A549 (cell line): Measurements from ENCODE around the gene FHIT. TPM values are rescaled to one million over a fixed set of nuclear protein-coding genes. Genes with fewer than 3 reads are reported as not detected.

Experiments
- ATAC-seq, 2 experiments: fragments of 200-7000 bp in 1 of 2; fragments of >200 bp in 1 of 2; cut with Nextera tagmentation in 1 of 2; cut with Tn5 transposase in 1 of 2; 3 replicates each; pipeline versions ENCODE4 v1.8.0 to v1.9.1; 2018 to 2020; ENCODE audit warnings: mild to moderate bottlenecking in 1 of 2, moderate library complexity in 1 of 2
- CTCF ChIA-PET: fragments of 300-600 bp; sonication (Branson Sonifier 250); formaldehyde crosslinking; extraction: SDS; loops from one replicate; lab custom pipeline; 2021; ENCODE audit warnings: antibody characterized with exemption, inconsistent platforms; lab: Yijun Ruan, JAX
- POLR2A ChIA-PET: fragments of 350-600 bp; formaldehyde crosslinking; extraction: SDS; loops from one replicate; lab custom pipeline; 2021; ENCODE audit warnings: antibody characterized with exemption, inconsistent platforms; lab: Yijun Ruan, JAX
- DNase-seq, 2 experiments: peaks; one replicate each; pipeline versions ENCODE4 v3.0.0 to v3.0.0-alpha.2; 2011 to 2016; ENCODE audit warnings: low read depth in 1 of 2, low spot score in 1 of 2
- FAIRE-seq: peaks from 2 replicates; lab custom pipeline; 2011; peaks lifted over from hg19 to GRCh38; lab: Jason Lieb, UNC
- H3K27ac ChIP-seq, 2 experiments: fragments of >200 bp; sonication (Bioruptor Twin); formaldehyde crosslinking; 3 replicates each; pipeline ENCODE4 v1.5.1; 2016 to 2017
- H3K4me1 ChIP-seq: fragments of >200 bp; sonication (Bioruptor Twin); formaldehyde crosslinking; 3 replicates; pipeline ENCODE4 v1.6.1; 2016
- H3K4me2 ChIP-seq: fragments of >200 bp; sonication (Bioruptor Twin); formaldehyde crosslinking; 3 replicates; pipeline ENCODE4 v1.6.1; 2016
- H3K4me3 ChIP-seq: fragments of >200 bp; sonication (Bioruptor Twin); formaldehyde crosslinking; 3 replicates; pipeline ENCODE4 v1.5.1; 2016
- H3K9me3 ChIP-seq: fragments of >200 bp; sonication (Bioruptor Twin); formaldehyde crosslinking; 3 replicates; pipeline ENCODE4 v1.6.1; 2016
- CBX2 ChIP-seq: fragments of 200-600 bp; sonication (generic); IDR thresholded peaks from 2 replicates; pipeline ENCODE4 v1.6.1; 2016; ENCODE audit warnings: low read depth, mild to moderate bottlenecking, borderline replicate concordance
- CEBPB ChIP-seq, 2 experiments: fragments of >200 bp in 1 of 2; sonication (Bioruptor Twin) in 1 of 2; formaldehyde crosslinking in 1 of 2; IDR thresholded peaks; 2 replicates each; pipeline ENCODE4 v1.6.1; 2012 to 2016
- CHD2 ChIP-seq: fragments of 150-350 bp; IDR thresholded peaks from 2 replicates; pipeline ENCODE4 v1.6.1; 2014; ENCODE audit warnings: low read length; ENCODE audit not compliant: partially characterized antibody
- EP300 ChIP-seq, 2 experiments: fragments of >200 bp; sonication (Bioruptor Twin); formaldehyde crosslinking; IDR thresholded peaks; 2 replicates in 1 of 2; 3 replicates in 1 of 2; pipeline ENCODE4 v1.6.1; 2016 to 2017
- FOXS1 ChIP-seq: fragments of 250-450 bp; sonication (Bioruptor Pico); IDR thresholded peaks from 2 replicates; pipeline ENCODE4 v1.5.0; 2020; ENCODE audit warnings: mild to moderate bottlenecking, moderate library complexity
- HEYL ChIP-seq: fragments of 250-450 bp; sonication (Bioruptor Pico); IDR thresholded peaks from 2 replicates; pipeline ENCODE4 v1.8.0; 2021; ENCODE audit warnings: mild to moderate bottlenecking, moderate library complexity
- HOXB5 ChIP-seq: fragments of 250-450 bp; sonication (Bioruptor Pico); IDR thresholded peaks from 2 replicates; pipeline ENCODE4 v1.5.0; 2020; ENCODE audit warnings: mild to moderate bottlenecking, moderate library complexity
- JUN ChIP-seq, 2 experiments: fragments of >200 bp; sonication (Bioruptor Twin); formaldehyde crosslinking; IDR thresholded peaks; 2 replicates in 1 of 2; 3 replicates in 1 of 2; pipeline ENCODE4 v1.6.1; 2016 to 2017
- JUNB ChIP-seq: fragments of >200 bp; sonication (Bioruptor Twin); formaldehyde crosslinking; IDR thresholded peaks from 2 replicates; pipeline ENCODE4 v1.6.1; 2016
- KDM1A ChIP-seq: fragments of 200-600 bp; sonication (generic); IDR thresholded peaks from 2 replicates; pipeline ENCODE4 v1.6.1; 2016; ENCODE audit warnings: low read depth, mild to moderate bottlenecking
- KDM5A ChIP-seq: fragments of 200-600 bp; sonication (generic); IDR thresholded peaks from 2 replicates; pipeline ENCODE4 v1.6.1; 2016; ENCODE audit warnings: antibody characterized with exemption, mild to moderate bottlenecking
- PHF8 ChIP-seq: fragments of 200-600 bp; sonication (generic); IDR thresholded peaks from 2 replicates; pipeline ENCODE4 v1.6.1; 2016; ENCODE audit warnings: low read depth, mild to moderate bottlenecking, antibody characterized with exemption, moderate library complexity, borderline replicate concordance
- POLR2AphosphoS2 ChIP-seq: conservative IDR thresholded peaks from 2 replicates; pipeline ENCODE4 v1.6.1; 2012; ENCODE audit warnings: low read length, improper control_type of control experiment, inconsistent platforms
- RAD21 ChIP-seq, 2 experiments: fragments of >200 bp in 1 of 2; sonication (Bioruptor Twin) in 1 of 2; formaldehyde crosslinking in 1 of 2; IDR thresholded peaks in 1 of 2; conservative IDR thresholded peaks in 1 of 2; 2 replicates in 1 of 2; 3 replicates in 1 of 2; pipeline ENCODE4 v1.6.1; 2012 to 2018; ENCODE audit warnings: inconsistent platforms in 1 of 2
- ZC3H11A ChIP-seq: fragments of 450-650 bp; IDR thresholded peaks from 2 replicates; pipeline ENCODE4 v1.6.1; 2014; ENCODE audit warnings: antibody characterized with exemption, mild to moderate bottlenecking
- ZNF302 ChIP-seq: fragments of 250-450 bp; sonication (Bioruptor Pico); IDR thresholded peaks from 2 replicates; pipeline ENCODE4 v1.9.0; 2021; ENCODE audit warnings: inconsistent platforms, mild to moderate bottlenecking, moderate library complexity
- WGBS: methylation state at CpG from one replicate; pipeline ENCODE4 v1.1.6; 2017; ENCODE audit errors: missing lambda C conversion rate; 5-methylcytosine and 5-hydroxymethylcytosine counted together
- polyA plus RNA-seq, 4 experiments: library from polyadenylated mRNA; depleted of rRNA in 3 of 4; stranded (reverse); fragments of >200 nt; fragmentation: RNase III in 1 of 4; extraction: RNeasy Plus Mini Kit Qiagen cat#74134 plus additional on column Dnase treatment in 1 of 4; gene quantifications; 2 replicates in 3 of 4; 3 replicates in 1 of 4; pipeline ENCODE4 v1.2.3, GENCODE V29; 2011 to 2017
- TF ChIP-seq, protein P1 (sequence below): IDR thresholded peaks from 2 replicates; pipeline ENCODE4 v1.6.1; 2012
- TF ChIP-seq, protein P2 (sequence below): fragments of 150-350 bp; IDR thresholded peaks from 2 replicates; pipeline ENCODE4 v1.6.1; 2014; ENCODE audit warnings: low read depth, mild to moderate bottlenecking, low read length
- TF ChIP-seq, protein P3 (sequence below): fragments of 450-650 bp; IDR thresholded peaks from 2 replicates; pipeline ENCODE4 v1.6.1; 2014; ENCODE audit warnings: antibody characterized with exemption
- TF ChIP-seq, protein P4 (sequence below): fragments of 200-600 bp; sonication (generic); IDR thresholded peaks from 2 replicates; pipeline ENCODE4 v1.6.1; 2016; ENCODE audit warnings: antibody characterized with exemption, mild to moderate bottlenecking, moderate library complexity

The FHIT gene
- polyA plus RNA-seq, 2 of the 4 experiments (the other 2 are of a cell fraction): 0.76 to 0.92 TPM

DNA sequence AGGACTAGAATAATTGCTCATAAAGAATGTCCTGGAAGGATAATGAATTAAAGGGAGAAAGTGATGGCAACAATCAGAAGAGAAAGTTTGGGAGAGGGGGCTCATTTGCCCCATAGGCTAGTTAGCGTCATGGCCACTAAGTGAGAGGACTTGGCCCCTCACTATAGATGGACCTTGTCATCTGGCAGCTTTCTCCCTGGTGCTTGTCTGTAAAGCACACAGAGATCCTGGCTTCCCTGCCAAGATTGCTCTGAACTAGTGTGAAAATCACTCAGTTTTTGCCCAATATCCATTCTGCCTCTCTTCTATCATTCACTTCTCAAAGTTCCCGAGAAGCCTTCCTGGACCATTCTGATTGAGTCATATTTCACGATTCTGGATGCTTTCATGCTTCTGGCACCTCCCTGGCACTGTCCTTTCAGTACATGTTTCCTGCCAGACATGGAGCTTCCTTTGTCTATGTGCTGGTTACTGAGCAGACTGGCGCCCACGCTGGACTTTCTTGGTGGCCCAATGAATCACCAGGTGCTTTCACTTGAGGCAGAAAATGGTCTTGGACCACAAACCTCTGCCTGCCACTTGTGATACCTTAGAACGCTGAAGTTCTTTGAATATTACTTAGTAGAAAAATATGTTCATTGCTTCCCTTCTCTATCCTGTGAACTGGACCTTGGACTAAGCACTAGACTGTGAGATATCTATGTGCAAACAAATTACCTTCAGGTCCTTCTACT lies 1491.8 kb downstream of the FHIT start:
- no peaks in the 10 kb centered on the region for H3K4me1 ChIP-seq
- ChIA-PET CTCF (no interaction called here), POLR2A (no interaction called here)
- H3K4me2 ChIP-seq: no peak overlapping the region
- no peak for ATAC-seq
- no peak for FAIRE-seq
- H3K9me3 ChIP-seq: no peaks in the 10 kb centered on the region
- no peak for TF ChIP-seq JUNB
- TF ChIP-seq RAD21 (conservative IDR thresholded peaks at IDR 0.05 in 1 of 2, IDR thresholded peaks at IDR 0.05 in 1 of 2): no peak
- TF ChIP-seq CBX2: no peak
- no peak overlapping the region for H3K4me3 ChIP-seq
- WGBS: 26% methylated on average over 6 of the region's 6 CpGs
- H3K27ac ChIP-seq: no peak overlapping the region
- no peak for DNase-seq

DNA sequence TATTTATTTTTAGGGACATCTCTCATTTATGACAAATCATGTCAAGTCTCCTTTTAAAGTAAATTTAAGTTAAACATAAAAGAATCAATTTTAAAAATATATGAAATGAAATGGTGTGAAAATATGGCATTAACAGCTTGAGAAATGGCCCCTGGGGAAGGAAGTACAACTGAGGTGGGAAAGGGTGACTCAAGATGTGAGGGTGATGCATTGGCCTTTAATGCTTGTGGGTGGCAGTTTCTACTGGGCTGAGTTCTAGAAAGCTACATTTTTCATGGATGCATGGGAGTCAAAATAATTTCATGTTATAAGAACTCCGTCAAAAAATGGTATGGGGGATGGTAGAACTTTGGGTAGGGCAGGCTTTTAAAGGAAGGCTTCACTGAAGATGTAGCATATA lies 1492.6 kb downstream of the FHIT start:
- ChIA-PET CTCF (no interaction called here), POLR2A (interaction anchor here (1.1 kb wide), 1 partner anchor 13 kb away, joined by 3 read pairs; no protein-coding TSS in a partner anchor)
- no peak for TF ChIP-seq PHF8
- TF ChIP-seq POLR2AphosphoS2: no peak
- TF ChIP-seq KDM1A: no peak
- TF ChIP-seq ZC3H11A: no peak
- no peak for TF ChIP-seq KDM5A
- TF ChIP-seq HOXB5 (CRISPR knock-in tag): no peak
- TF ChIP-seq, protein P1, sequence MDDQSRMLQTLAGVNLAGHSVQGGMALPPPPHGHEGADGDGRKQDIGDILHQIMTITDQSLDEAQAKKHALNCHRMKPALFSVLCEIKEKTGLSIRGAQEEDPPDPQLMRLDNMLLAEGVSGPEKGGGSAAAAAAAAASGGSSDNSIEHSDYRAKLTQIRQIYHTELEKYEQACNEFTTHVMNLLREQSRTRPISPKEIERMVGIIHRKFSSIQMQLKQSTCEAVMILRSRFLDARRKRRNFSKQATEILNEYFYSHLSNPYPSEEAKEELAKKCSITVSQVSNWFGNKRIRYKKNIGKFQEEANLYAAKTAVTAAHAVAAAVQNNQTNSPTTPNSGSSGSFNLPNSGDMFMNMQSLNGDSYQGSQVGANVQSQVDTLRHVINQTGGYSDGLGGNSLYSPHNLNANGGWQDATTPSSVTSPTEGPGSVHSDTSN: no peak
- no peak for TF ChIP-seq FOXS1 (CRISPR knock-in tag)
- TF ChIP-seq EP300 (IDR thresholded peaks at IDR 0.05): no peak
- TF ChIP-seq HEYL (CRISPR knock-in tag): no peak
- TF ChIP-seq, protein P2, sequence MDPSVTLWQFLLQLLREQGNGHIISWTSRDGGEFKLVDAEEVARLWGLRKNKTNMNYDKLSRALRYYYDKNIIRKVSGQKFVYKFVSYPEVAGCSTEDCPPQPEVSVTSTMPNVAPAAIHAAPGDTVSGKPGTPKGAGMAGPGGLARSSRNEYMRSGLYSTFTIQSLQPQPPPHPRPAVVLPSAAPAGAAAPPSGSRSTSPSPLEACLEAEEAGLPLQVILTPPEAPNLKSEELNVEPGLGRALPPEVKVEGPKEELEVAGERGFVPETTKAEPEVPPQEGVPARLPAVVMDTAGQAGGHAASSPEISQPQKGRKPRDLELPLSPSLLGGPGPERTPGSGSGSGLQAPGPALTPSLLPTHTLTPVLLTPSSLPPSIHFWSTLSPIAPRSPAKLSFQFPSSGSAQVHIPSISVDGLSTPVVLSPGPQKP: no peak
- no peak for TF ChIP-seq JUN (IDR thresholded peaks at IDR 0.05)
- no peak for TF ChIP-seq CHD2
- TF ChIP-seq, protein P3, sequence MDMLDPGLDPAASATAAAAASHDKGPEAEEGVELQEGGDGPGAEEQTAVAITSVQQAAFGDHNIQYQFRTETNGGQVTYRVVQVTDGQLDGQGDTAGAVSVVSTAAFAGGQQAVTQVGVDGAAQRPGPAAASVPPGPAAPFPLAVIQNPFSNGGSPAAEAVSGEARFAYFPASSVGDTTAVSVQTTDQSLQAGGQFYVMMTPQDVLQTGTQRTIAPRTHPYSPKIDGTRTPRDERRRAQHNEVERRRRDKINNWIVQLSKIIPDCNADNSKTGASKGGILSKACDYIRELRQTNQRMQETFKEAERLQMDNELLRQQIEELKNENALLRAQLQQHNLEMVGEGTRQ: no peak
- TF ChIP-seq, protein P4, sequence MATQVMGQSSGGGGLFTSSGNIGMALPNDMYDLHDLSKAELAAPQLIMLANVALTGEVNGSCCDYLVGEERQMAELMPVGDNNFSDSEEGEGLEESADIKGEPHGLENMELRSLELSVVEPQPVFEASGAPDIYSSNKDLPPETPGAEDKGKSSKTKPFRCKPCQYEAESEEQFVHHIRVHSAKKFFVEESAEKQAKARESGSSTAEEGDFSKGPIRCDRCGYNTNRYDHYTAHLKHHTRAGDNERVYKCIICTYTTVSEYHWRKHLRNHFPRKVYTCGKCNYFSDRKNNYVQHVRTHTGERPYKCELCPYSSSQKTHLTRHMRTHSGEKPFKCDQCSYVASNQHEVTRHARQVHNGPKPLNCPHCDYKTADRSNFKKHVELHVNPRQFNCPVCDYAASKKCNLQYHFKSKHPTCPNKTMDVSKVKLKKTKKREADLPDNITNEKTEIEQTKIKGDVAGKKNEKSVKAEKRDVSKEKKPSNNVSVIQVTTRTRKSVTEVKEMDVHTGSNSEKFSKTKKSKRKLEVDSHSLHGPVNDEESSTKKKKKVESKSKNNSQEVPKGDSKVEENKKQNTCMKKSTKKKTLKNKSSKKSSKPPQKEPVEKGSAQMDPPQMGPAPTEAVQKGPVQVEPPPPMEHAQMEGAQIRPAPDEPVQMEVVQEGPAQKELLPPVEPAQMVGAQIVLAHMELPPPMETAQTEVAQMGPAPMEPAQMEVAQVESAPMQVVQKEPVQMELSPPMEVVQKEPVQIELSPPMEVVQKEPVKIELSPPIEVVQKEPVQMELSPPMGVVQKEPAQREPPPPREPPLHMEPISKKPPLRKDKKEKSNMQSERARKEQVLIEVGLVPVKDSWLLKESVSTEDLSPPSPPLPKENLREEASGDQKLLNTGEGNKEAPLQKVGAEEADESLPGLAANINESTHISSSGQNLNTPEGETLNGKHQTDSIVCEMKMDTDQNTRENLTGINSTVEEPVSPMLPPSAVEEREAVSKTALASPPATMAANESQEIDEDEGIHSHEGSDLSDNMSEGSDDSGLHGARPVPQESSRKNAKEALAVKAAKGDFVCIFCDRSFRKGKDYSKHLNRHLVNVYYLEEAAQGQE: no peak
- no peak for TF ChIP-seq CEBPB (IDR thresholded peaks at IDR 0.05)
- TF ChIP-seq ZNF302 (CRISPR knock-in tag): no peak
- Histone ChIP-seq H3K4me3 (no peak overlapping the region), H3K27ac (no peak overlapping the region), H3K4me2 (no peak overlapping the region), H3K4me1 (no peaks in the 10 kb centered on the region), H3K9me3 (no peaks in the 10 kb centered on the region)
- DNase-seq (no peak), FAIRE-seq (no peak), ATAC-seq (no peak)
- WGBS: 25% methylated on average over 1 of the region's 1 CpG
